Osteoblast (primary cell): ENCODE results near the gene FRAS1. TPM values are rescaled to one million over a fixed set of nuclear protein-coding genes. Genes with fewer than 3 reads are reported as not detected.

ENCODE experiments used
- DNase-seq: peaks from one replicate; pipeline ENCODE4 v3.0.0; 2011; ENCODE audit warnings: low spot score, mixed read lengths; ENCODE audit not compliant: insufficient read length; ENCODE audit errors: missing footprints
- H2AFZ ChIP-seq: 2 replicates; pipeline ENCODE4 v1.6.0; 2011; ENCODE audit warnings: mild to moderate bottlenecking, low read length
- H3K27ac ChIP-seq: 2 replicates; pipeline ENCODE4 v1.5.1; 2011; ENCODE audit warnings: mild to moderate bottlenecking, low read depth, low read length, moderate library complexity
- H3K27me3 ChIP-seq: 2 replicates; pipeline ENCODE4 v1.6.0; 2012; ENCODE audit warnings: mild to moderate bottlenecking, control low read depth, inconsistent platforms, low read length, moderate library complexity; ENCODE audit not compliant: insufficient read depth
- H3K36me3 ChIP-seq: 2 replicates; pipeline ENCODE4 v1.5.1; 2011; ENCODE audit warnings: mild to moderate bottlenecking, low read length, control low read depth, moderate library complexity; ENCODE audit not compliant: insufficient read depth
- H3K4me1 ChIP-seq: 2 replicates; pipeline ENCODE4 v1.5.1; 2011; ENCODE audit warnings: mild to moderate bottlenecking, low read length, control low read depth, moderate library complexity; ENCODE audit not compliant: insufficient read depth
- H3K4me2 ChIP-seq: 2 replicates; pipeline ENCODE4 v1.6.0; 2011; ENCODE audit warnings: mild to moderate bottlenecking, low read length; ENCODE audit not compliant: insufficient read depth
- H3K4me3 ChIP-seq: fragments of 200-600 bp; sonication (generic); 3 replicates; pipeline ENCODE4 v1.5.1; 2012; ENCODE audit warnings: mild to moderate bottlenecking, low read length, inconsistent platforms; ENCODE audit not compliant: insufficient read depth
- H3K79me2 ChIP-seq: 2 replicates; pipeline ENCODE4 v1.6.0; 2012; ENCODE audit warnings: mild to moderate bottlenecking, low read length, control low read depth, inconsistent platforms; ENCODE audit not compliant: insufficient read depth
- H3K9me3 ChIP-seq: 2 replicates; pipeline ENCODE4 v1.5.1; 2011; ENCODE audit warnings: low read depth, low read length, control low read depth
- H4K20me1 ChIP-seq: 2 replicates; pipeline ENCODE4 v1.6.0; 2012; ENCODE audit warnings: mild to moderate bottlenecking, low read length, control low read depth; ENCODE audit not compliant: insufficient read depth
- CTCF ChIP-seq: IDR thresholded peaks from 2 replicates; pipeline ENCODE4 v1.5.1; 2011; ENCODE audit warnings: mild to moderate bottlenecking, low read depth, low read length, moderate library complexity; ENCODE audit errors: extremely low read depth
- total RNA-seq: library from RNA; depleted of rRNA; stranded (reverse); fragments of >200 nt; gene quantifications from 2 replicates; pipeline ENCODE4 v1.2.3, GENCODE V29; 2012

The FRAS1 gene
- total RNA-seq, 1 donor: 5.1 TPM

- peak overlapping the region; percentile 80 for H2AFZ ChIP-seq
- no peaks in the 10 kb centered on the region for H3K79me2 ChIP-seq
- no peak overlapping the region for H3K27ac ChIP-seq
- peaks cover 39% of the 10 kb centered on the region for H3K27me3 ChIP-seq
- TF ChIP-seq CTCF: no peak
- peak; percentile 81 for DNase-seq
- H3K4me2 ChIP-seq: peak overlapping the region; percentile 77
- H3K4me1 ChIP-seq: peaks cover 19% of the 10 kb centered on the region
- peak overlapping the region; percentile 71 for H3K4me3 ChIP-seq
- no peaks in the 10 kb centered on the region for H3K9me3 ChIP-seq
- no peaks in the 10 kb centered on the region for H4K20me1 ChIP-seq
- no peaks in the 10 kb centered on the region for H3K36me3 ChIP-seq
Measured at GRCh38 chr4:78058591-78059523, 1.7 kb downstream of the FRAS1 start.

- H3K27ac ChIP-seq: no peak overlapping the region
- peak overlapping the region; percentile 71 for H3K4me3 ChIP-seq
- H3K36me3 ChIP-seq: no peaks in the 10 kb centered on the region
- H2AFZ ChIP-seq: peak overlapping the region; percentile 80
- peak; percentile 84 for DNase-seq
- H3K79me2 ChIP-seq: no peaks in the 10 kb centered on the region
- TF ChIP-seq CTCF: peak; percentile 64
- H3K27me3 ChIP-seq: peaks cover 39% of the 10 kb centered on the region
- H3K4me2 ChIP-seq: peak overlapping the region; percentile 77
- peaks cover 19% of the 10 kb centered on the region for H3K4me1 ChIP-seq
- no peaks in the 10 kb centered on the region for H3K9me3 ChIP-seq
- H4K20me1 ChIP-seq: no peaks in the 10 kb centered on the region
Measured at GRCh38 chr4:78059524-78059889, 2.4 kb downstream of the FRAS1 start.

- peaks cover 39% of the 10 kb centered on the region for H3K27me3 ChIP-seq
- H2AFZ ChIP-seq: no peak overlapping the region
- H3K4me1 ChIP-seq: peaks cover 19% of the 10 kb centered on the region
- no peaks in the 10 kb centered on the region for H3K79me2 ChIP-seq
- no peaks in the 10 kb centered on the region for H3K36me3 ChIP-seq
- no peak for TF ChIP-seq CTCF
- no peaks in the 10 kb centered on the region for H3K9me3 ChIP-seq
- H3K4me3 ChIP-seq: no peak overlapping the region
- no peaks in the 10 kb centered on the region for H4K20me1 ChIP-seq
- DNase-seq: no peak
- H3K27ac ChIP-seq: no peak overlapping the region
- no peak overlapping the region for H3K4me2 ChIP-seq
Measured at GRCh38 chr4:78059938-78060337, 2.8 kb downstream of the FRAS1 start.

GRCh38 chr4:78061939-78062570 lies 4.9 kb downstream of the FRAS1 start:
- Histone ChIP-seq H3K4me3 (no peak overlapping the region), H3K4me1 (peaks cover 11% of the 10 kb centered on the region), H3K9me3 (no peaks in the 10 kb centered on the region), H2AFZ (no peak overlapping the region), H3K27ac (no peak overlapping the region), H4K20me1 (no peaks in the 10 kb centered on the region), H3K27me3 (peaks cover 24% of the 10 kb centered on the region), H3K79me2 (no peaks in the 10 kb centered on the region), H3K4me2 (no peak overlapping the region), H3K36me3 (no peaks in the 10 kb centered on the region)
- DNase-seq: no peak
- no peak for TF ChIP-seq CTCF
